ENCODE results near the gene CH25H.

- TF ChIP-seq CTCF (IDR thresholded peaks at IDR 0.05) (no peak), POLR2AphosphoS5 (IDR thresholded peaks at IDR 0.05; ENCODE audit: low read depth, low read length) (no peak), PBX3 (IDR thresholded peaks at IDR 0.05) (no peak), RAD21 (IDR thresholded peaks at IDR 0.05; ENCODE audit: low read length) (no peak), EZH2phosphoT487 (IDR thresholded peaks at IDR 0.05; ENCODE audit: borderline replicate concordance, low read depth) (no peak), SIN3A (IDR thresholded peaks at IDR 0.05; ENCODE audit: borderline replicate concordance, low read depth, low read length) (no peak), RCOR1 (IDR thresholded peaks at IDR 0.05; ENCODE audit: low read length) (no peak), TAF1 (IDR thresholded peaks at IDR 0.05; ENCODE audit: borderline replicate concordance, low read depth, low read length) (no peak), SMC3 (IDR thresholded peaks at IDR 0.05; ENCODE audit: low read depth, low read length) (no peak), FOXM1 (IDR thresholded peaks at IDR 0.05; ENCODE audit: low read depth) (no peak), ELF1 (IDR thresholded peaks at IDR 0.05) (no peak)
Measured at GRCh38 chr10:89202033-89202425, 5.1 kb downstream of the CH25H start.
